Vein endothelial cell (primary cell): ENCODE data around the gene KCTD12. TPM values are rescaled to one million over a fixed set of nuclear protein-coding genes. Genes with fewer than 3 reads are reported as not detected.

Experiments used
- total RNA-seq: library from RNA; depleted of rRNA; stranded (reverse); fragments of >200 nt; gene quantifications from 2 replicates; pipeline ENCODE4 v1.2.3, GENCODE V29; 2012

Gene KCTD12
- total RNA-seq, result 268 and 273 TPM in 2 replicates

DNA sequence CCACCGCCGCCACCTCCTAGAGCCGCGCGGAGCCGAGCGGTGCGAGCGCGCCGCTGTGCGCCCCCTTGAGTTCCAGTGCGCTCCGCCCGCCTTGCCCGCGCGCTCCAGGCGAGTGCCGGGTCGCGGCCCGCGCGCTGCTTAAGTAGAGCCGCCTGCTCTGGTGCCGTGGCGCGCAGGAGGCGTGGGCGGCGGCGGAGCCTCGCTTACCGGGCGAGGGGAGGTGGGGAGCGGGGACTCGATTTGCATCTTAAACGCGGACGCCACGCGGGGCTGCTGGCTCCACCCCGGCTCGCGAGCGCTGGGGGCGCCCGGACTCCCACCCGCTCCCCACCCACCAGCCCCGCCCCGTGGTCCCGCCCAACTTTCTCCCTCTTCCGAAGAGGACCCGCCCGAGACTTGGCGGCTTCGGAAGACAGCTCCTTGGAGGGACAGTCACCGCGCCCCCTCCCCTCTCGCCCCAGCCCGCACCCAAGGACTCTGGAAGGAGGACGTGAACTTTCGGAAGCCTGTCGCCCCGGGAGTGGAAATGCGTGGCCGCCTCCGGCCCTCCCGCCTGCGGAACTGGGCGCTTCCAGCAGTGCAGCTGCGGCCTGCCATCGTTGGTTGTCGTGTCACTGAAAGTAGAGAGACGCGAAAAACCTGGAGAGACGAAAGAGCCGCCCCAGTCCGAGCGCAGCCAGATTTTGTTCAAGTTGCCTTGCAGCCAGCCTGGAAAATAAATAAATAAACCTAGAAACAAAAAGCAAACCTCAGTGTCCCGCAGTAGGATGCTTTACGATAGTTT is at the start of gene KCTD12:
Gene KCTD12 (minus strand): TSS at position 114 of the 784 bp plus-strand sequence. CDS start 257 bp downstream, outside the sequence.

Other genes with a start within 250 kb of the KCTD12 start
- not detected in 2 replicates for gene ACOD1, start 62.1 kb upstream of the KCTD12 start, total RNA-seq
- gene CLN5, start 105.7 kb upstream of the KCTD12 start, total RNA-seq, result 20.3 and 25.5 TPM in 2 replicates
- 58.1 and 60.1 TPM in 2 replicates for gene FBXL3, start 140.8 kb upstream of the KCTD12 start, total RNA-seq